Fibroblast of the conjunctiva (primary cell): ENCODE results near the gene CA12.
A peak's percentile ranks its signal among the peaks of the same experiment; 100 is the strongest.
"Not testable (repeated sequence)": the region's sequence is repeated elsewhere in the genome, so short reads cannot be mapped to it uniquely, and the experiment has no call there.

Experiments used
- DNase-seq: peaks from one replicate; pipeline ENCODE4 v3.0.0-alpha.2; 2010; ENCODE audit warnings: low read depth

CA12 gene

GRCh38 chr15:63335543-63336240 lies 46.0 kb downstream of the CA12 start:
- DNase-seq, result no peak

GRCh38 chr15:63334821-63335220 lies 46.8 kb downstream of the CA12 start:
- DNase-seq, result no peak

GRCh38 chr15:63332367-63333124 lies 49.1 kb downstream of the CA12 start:
- peak; percentile 91 for DNase-seq

- no peak for DNase-seq
Observed at GRCh38 chr15:63331456-63331855, 50.2 kb downstream of the CA12 start.

GRCh38 chr15:63330926-63331325 lies 50.7 kb downstream of the CA12 start:
- no peak for DNase-seq

GRCh38 chr15:63329567-63330350 lies 51.9 kb downstream of the CA12 start:
- no peak for DNase-seq

GRCh38 chr15:63327648-63328421 lies 53.8 kb downstream of the CA12 start:
- DNase-seq, result no peak

GRCh38 chr15:63324770-63325169 lies 56.9 kb downstream of the CA12 start:
- DNase-seq, result no peak

- no peak for DNase-seq
Observed at GRCh38 chr15:63323798-63324563, 57.7 kb downstream of the CA12 start.

GRCh38 chr15:63322541-63322940 lies 59.1 kb downstream of the CA12 start:
- DNase-seq, result no peak

GRCh38 chr15:63321462-63321861 lies 60.2 kb downstream of the CA12 start:
- no peak for DNase-seq

- not testable (repeated sequence) for DNase-seq
Observed at GRCh38 chr15:63320981-63321380, 60.7 kb downstream of the CA12 start.

GRCh38 chr15:63320446-63320845 lies 61.2 kb downstream of the CA12 start:
- DNase-seq, result not testable (repeated sequence)

GRCh38 chr15:63319065-63319464 lies 62.6 kb downstream of the CA12 start:
- DNase-seq, result no peak

GRCh38 chr15:63318344-63318743 lies 63.3 kb downstream of the CA12 start:
- no peak for DNase-seq

GRCh38 chr15:63314409-63314808 lies 67.2 kb downstream of the CA12 start:
- no peak for DNase-seq

GRCh38 chr15:63313825-63314224 lies 67.8 kb downstream of the CA12 start:
- DNase-seq, result no peak

GRCh38 chr15:63312286-63312685 lies 69.4 kb downstream of the CA12 start:
- DNase-seq, result no peak

GRCh38 chr15:63310646-63311045 lies 71.0 kb downstream of the CA12 start:
- no peak for DNase-seq

- no peak for DNase-seq
Observed at GRCh38 chr15:63308947-63309346, 72.7 kb downstream of the CA12 start.

GRCh38 chr15:63308491-63308890 lies 73.2 kb downstream of the CA12 start:
- no peak for DNase-seq
